ENCODE results near the gene ARFIP1. TPM values are rescaled to one million over a fixed set of nuclear protein-coding genes. Genes with fewer than 3 reads are reported as not detected.

Gene ARFIP1
- total RNA-seq, 1 donor: 61.3 TPM

DNA sequence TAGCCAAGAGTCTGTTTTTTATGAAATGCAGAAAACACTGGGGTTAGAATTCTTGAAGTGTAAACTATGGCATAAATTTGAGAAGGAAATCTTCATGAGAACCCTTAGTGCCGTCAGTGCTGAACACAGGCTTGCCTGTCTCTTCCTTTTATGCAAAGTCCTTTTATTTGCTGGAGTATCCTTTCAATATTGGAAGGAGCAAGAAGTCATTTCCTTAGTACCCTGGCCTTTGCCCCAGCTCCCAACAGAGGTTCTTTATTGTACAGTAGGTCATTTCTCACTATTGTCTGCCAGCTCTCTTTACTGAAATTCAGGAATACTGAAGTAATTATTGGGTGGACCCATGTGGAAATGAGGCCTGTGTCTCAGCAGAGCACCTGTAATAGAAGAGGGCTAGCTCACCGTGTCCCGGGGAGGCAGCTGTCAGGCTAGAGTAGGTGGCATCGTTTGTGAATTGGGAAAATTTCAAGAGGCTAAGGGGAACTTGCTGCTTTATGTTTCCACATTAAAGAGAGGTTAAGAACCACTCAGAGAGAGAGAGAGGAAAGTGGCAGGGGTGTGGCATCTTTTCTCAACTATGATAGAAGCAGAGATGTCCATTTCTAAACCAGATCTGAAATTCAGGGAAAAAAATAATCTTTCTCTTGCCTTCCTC, 165.0 kb downstream of the ARFIP1 start:
- TF ChIP-seq, protein P1, sequence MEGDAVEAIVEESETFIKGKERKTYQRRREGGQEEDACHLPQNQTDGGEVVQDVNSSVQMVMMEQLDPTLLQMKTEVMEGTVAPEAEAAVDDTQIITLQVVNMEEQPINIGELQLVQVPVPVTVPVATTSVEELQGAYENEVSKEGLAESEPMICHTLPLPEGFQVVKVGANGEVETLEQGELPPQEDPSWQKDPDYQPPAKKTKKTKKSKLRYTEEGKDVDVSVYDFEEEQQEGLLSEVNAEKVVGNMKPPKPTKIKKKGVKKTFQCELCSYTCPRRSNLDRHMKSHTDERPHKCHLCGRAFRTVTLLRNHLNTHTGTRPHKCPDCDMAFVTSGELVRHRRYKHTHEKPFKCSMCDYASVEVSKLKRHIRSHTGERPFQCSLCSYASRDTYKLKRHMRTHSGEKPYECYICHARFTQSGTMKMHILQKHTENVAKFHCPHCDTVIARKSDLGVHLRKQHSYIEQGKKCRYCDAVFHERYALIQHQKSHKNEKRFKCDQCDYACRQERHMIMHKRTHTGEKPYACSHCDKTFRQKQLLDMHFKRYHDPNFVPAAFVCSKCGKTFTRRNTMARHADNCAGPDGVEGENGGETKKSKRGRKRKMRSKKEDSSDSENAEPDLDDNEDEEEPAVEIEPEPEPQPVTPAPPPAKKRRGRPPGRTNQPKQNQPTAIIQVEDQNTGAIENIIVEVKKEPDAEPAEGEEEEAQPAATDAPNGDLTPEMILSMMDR (IDR thresholded peaks at IDR 0.05; ENCODE audit: insufficient read depth, low read depth, low read length): no peak
- H3K4me3 ChIP-seq (ENCODE audit: low read depth, low read length): no peak overlapping the region
- no peak for DNase-seq (ENCODE audit: low read depth)

- no peak for DNase-seq (ENCODE audit: low read depth)
- no peak overlapping the region for H3K4me3 ChIP-seq (ENCODE audit: low read depth, low read length)
- TF ChIP-seq, protein P1 (IDR thresholded peaks at IDR 0.05; ENCODE audit: insufficient read depth, low read depth, low read length): no peak
These were observed 165.9 kb downstream of the ARFIP1 start for GRCh38 chr4:152945639-152946038.

GRCh38 chr4:152946446-152946845, 166.7 kb downstream of the ARFIP1 start:
- TF ChIP-seq, protein P1 (IDR thresholded peaks at IDR 0.05; ENCODE audit: insufficient read depth, low read depth, low read length): no peak

GRCh38 chr4:152947311-152947710, 167.6 kb downstream of the ARFIP1 start:
- H3K4me3 ChIP-seq (ENCODE audit: low read depth, low read length): no peak overlapping the region
- TF ChIP-seq, protein P1 (IDR thresholded peaks at IDR 0.05; ENCODE audit: insufficient read depth, low read depth, low read length): no peak
- no peak for DNase-seq (ENCODE audit: low read depth)

More at GRCh38 chr4:152946446-152946845, 166.7 kb downstream of the ARFIP1 start:
- no peak overlapping the region for H3K4me3 ChIP-seq (ENCODE audit: low read depth, low read length)
- DNase-seq (ENCODE audit: low read depth): peak; percentile 12

DNA sequence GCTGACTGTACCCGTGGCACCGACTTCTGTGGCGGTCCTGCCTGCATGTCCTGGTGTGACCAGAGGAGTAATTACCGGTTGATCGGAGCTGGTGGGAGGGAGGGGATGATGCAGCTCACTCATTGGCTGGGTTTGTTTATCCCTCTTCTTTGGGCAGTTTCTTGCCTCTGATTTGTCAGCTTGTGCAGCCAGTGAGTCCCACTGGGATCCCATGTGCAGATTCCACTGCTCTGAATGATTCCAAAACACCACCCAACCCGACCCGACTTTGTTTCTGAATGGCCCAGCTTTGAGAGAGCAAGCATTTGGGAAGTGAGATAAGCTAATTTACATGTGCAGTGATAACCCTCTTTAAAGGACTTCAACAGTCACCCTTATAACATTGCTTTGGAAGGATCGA, 170.2 kb downstream of the ARFIP1 start:
- no peak overlapping the region for H3K4me3 ChIP-seq (ENCODE audit: low read depth, low read length)
- no peak for DNase-seq (ENCODE audit: low read depth)
- TF ChIP-seq, protein P1 (IDR thresholded peaks at IDR 0.05; ENCODE audit: insufficient read depth, low read depth, low read length): no peak

GRCh38 chr4:152950402-152951274, 170.9 kb downstream of the ARFIP1 start:
- no peak for DNase-seq (ENCODE audit: low read depth)
- H3K4me3 ChIP-seq (ENCODE audit: low read depth, low read length): no peak overlapping the region
- TF ChIP-seq, protein P1 (IDR thresholded peaks at IDR 0.05; ENCODE audit: insufficient read depth, low read depth, low read length): no peak
